PC-9 (cell line): Measurements from ENCODE around the gene RAB19. TPM values are rescaled to one million over a fixed set of nuclear protein-coding genes. Genes with fewer than 3 reads are reported as not detected.

Experiments
- BruUV-seq: library from RNA; stranded (reverse); fragments of 400-500 nt; replicated peaks from 2 replicates; lab custom pipeline; 2021; lab: Mats Ljungman, UMichigan
- CTCF ChIA-PET: fragments of 300-600 bp; sonication (Branson Sonifier 250); formaldehyde crosslinking; loops from one replicate; lab custom pipeline; 2022; ENCODE audit warnings: antibody characterized with exemption; lab: Charles Lee
- POLR2A ChIA-PET: fragments of 300-600 bp; sonication (Branson Sonifier 250); formaldehyde crosslinking; loops from one replicate; lab custom pipeline; 2022; ENCODE audit warnings: antibody characterized with exemption; ENCODE audit not compliant: unreplicated experiment; lab: Charles Lee
- DNase-seq, 2 experiments: peaks; one replicate each; pipeline versions ENCODE4 v3.0.0 to v3.0.0-alpha.2; 2015 to 2022; ENCODE audit warnings: mixed read lengths in 1 of 2
- H2AFZ ChIP-seq: fragments of 200-600 bp; sonication (generic); 2 replicates; pipeline ENCODE4 v1.8.1; 2017; ENCODE audit warnings: antibody characterized with exemption
- H3F3A ChIP-seq: fragments of 200-600 bp; sonication (generic); 2 replicates; pipeline ENCODE4 v1.8.1; 2017; ENCODE audit warnings: antibody characterized with exemption, mild to moderate bottlenecking, low read depth; ENCODE audit not compliant: insufficient read depth
- H3K27ac ChIP-seq: fragments of 200-600 bp; sonication (generic); 2 replicates; pipeline ENCODE4 v1.6.1; 2016; ENCODE audit warnings: mixed run types
- H3K27me3 ChIP-seq: fragments of 200-600 bp; sonication (generic); 2 replicates; pipeline ENCODE4 v1.6.1; 2016; ENCODE audit warnings: low read depth, mixed run types; ENCODE audit not compliant: insufficient read depth
- H3K36me3 ChIP-seq: fragments of 200-600 bp; sonication (generic); 2 replicates; pipeline ENCODE4 v1.6.1; 2016; ENCODE audit warnings: low read depth, mixed run types
- H3K4me1 ChIP-seq: fragments of 200-600 bp; sonication (generic); replicated peaks from 2 replicates; pipeline ENCODE4 v1.6.1; 2016; ENCODE audit warnings: mixed run types; ENCODE audit not compliant: insufficient read depth
- H3K4me2 ChIP-seq: fragments of 200-600 bp; sonication (generic); 2 replicates; pipeline ENCODE4 v1.6.1; 2017; ENCODE audit warnings: mixed run types
- H3K4me3 ChIP-seq: fragments of 200-600 bp; sonication (generic); 2 replicates; pipeline ENCODE4 v1.6.1; 2016; ENCODE audit warnings: mixed run types
- H3K79me2 ChIP-seq: fragments of 200-600 bp; sonication (generic); 2 replicates; pipeline ENCODE4 v1.6.1; 2017; ENCODE audit warnings: low read depth, mixed run types
- H3K9me2 ChIP-seq: fragments of 200-600 bp; sonication (generic); 2 replicates; pipeline ENCODE4 v1.8.1; 2017; ENCODE audit warnings: mild to moderate bottlenecking; ENCODE audit not compliant: insufficient read depth
- H3K9me3 ChIP-seq: fragments of 200-600 bp; sonication (generic); 2 replicates; pipeline ENCODE4 v1.8.1; 2016; ENCODE audit warnings: low read depth; ENCODE audit not compliant: insufficient read depth
- H4K20me1 ChIP-seq: fragments of 200-600 bp; sonication (generic); 2 replicates; pipeline ENCODE4 v1.8.1; 2017; ENCODE audit not compliant: insufficient read depth
- EZH2 ChIP-seq: fragments of 200-600 bp; sonication (generic); IDR thresholded peaks from 2 replicates; pipeline ENCODE4 v1.8.0; 2017; ENCODE audit warnings: antibody characterized with exemption, low read depth
- intact Hi-C: fragments of 100-400 bp; cut with micrococcal nuclease; formaldehyde crosslinking; loops from one replicate; pipeline ENCODE4 v1.10.0; 2022; ENCODE audit not compliant: unreplicated experiment
- total RNA-seq: library from RNA; stranded (reverse); gene quantifications from 2 replicates; pipeline ENCODE4 v1.2.3, GENCODE V29; 2021
- TF ChIP-seq, protein P1 (sequence below): fragments of 200-600 bp; sonication (generic); conservative IDR thresholded peaks from 2 replicates; pipeline ENCODE4 v1.6.1; 2017; ENCODE audit warnings: mixed run types, antibody characterized with exemption, mild to moderate bottlenecking, moderate library complexity

Gene RAB19
- total RNA-seq, 1 experiment from 2014 or later: 9.1 TPM

DNA sequence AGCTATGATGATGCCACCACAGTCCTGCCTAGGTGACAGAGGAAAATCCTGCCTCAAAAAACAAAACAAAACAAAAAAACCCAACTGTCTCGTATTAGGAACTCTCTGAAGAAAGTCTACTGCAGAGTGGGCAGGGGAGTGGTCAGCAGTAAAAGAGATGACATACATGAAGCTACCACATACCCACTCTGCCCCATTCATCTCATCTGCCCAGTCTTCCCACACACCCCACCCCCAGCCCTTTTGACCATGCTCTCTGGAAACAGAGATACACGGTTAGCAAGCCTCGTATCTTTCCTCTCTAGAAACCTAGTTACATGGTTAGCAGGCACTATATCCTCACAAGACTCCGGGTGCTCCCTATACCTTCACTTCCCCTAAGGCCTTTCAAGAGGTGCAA lies 13.8 kb upstream of the RAB19 start:
- no peaks in the 10 kb centered on the region for H3K27me3 ChIP-seq
- no peak overlapping the region for H2AFZ ChIP-seq
- DNase-seq: no peak
- H3K4me2 ChIP-seq: no peak overlapping the region
- H3K27ac ChIP-seq: no peak overlapping the region
- intact Hi-C loops: no loop called here
- no peaks in the 10 kb centered on the region for H3K9me2 ChIP-seq
- no peaks in the 10 kb centered on the region for H3K36me3 ChIP-seq
- 0 out of 2 replicates have a peak, but pooled peaks cover 3% of the 10 kb centered on the region for H3K4me1 ChIP-seq
- CTCF ChIA-PET: interaction anchor here (0.5 to 0.6 kb wide), 2 partner anchors 20 to 1262 kb away, joined by 3 read pairs; no protein-coding TSS in a partner anchor
- H3K4me3 ChIP-seq: no peak overlapping the region
- no TSS peak for BruUV-seq
- POLR2A ChIA-PET: no interaction called here
- peaks cover 47% of the 10 kb centered on the region for H3K79me2 ChIP-seq
- no peak for TF ChIP-seq EZH2
- TF ChIP-seq, protein P1, sequence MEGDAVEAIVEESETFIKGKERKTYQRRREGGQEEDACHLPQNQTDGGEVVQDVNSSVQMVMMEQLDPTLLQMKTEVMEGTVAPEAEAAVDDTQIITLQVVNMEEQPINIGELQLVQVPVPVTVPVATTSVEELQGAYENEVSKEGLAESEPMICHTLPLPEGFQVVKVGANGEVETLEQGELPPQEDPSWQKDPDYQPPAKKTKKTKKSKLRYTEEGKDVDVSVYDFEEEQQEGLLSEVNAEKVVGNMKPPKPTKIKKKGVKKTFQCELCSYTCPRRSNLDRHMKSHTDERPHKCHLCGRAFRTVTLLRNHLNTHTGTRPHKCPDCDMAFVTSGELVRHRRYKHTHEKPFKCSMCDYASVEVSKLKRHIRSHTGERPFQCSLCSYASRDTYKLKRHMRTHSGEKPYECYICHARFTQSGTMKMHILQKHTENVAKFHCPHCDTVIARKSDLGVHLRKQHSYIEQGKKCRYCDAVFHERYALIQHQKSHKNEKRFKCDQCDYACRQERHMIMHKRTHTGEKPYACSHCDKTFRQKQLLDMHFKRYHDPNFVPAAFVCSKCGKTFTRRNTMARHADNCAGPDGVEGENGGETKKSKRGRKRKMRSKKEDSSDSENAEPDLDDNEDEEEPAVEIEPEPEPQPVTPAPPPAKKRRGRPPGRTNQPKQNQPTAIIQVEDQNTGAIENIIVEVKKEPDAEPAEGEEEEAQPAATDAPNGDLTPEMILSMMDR: no peak
- H3K9me3 ChIP-seq: no peaks in the 10 kb centered on the region
- no peaks in the 10 kb centered on the region for H3F3A ChIP-seq
- H4K20me1 ChIP-seq: peaks cover 33% of the 10 kb centered on the region

DNA sequence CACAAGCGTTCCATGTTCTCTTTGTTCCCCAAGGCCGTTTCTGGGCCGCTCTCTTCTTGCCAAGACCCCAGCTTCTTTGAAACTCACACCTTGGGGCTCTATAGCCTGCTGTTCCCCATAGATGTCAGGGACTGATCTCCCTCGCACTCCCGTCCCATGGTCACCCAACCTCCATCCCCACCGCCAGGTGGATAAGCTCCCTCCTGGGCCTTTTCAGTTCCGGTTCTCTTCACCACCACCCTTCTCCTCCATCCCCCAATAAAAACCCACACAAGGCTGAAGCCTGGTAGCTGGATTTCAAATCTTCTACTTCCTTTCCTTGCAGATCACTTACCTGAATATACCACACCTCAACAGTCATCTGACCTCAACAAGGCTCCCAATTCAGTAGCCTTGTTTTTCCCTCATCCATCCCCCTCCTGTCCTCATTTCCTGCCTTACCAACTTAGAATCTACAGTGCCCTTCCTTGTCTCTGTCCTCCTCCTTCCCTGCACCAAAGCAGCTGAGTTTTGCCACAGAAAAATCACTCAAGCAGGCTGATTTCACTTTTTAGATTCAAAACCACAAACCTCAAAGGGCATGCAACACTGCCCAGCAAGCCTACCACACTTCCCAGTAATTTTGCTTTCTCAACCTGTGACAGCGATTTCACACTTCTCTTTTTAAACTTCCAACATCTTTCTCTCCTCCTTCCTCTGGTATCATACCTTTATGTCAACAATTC lies 13.2 kb upstream of the RAB19 start:
- 0 out of 2 replicates have a peak, but pooled peaks cover 3% of the 10 kb centered on the region for H3K4me1 ChIP-seq
- no peak overlapping the region for H3K27ac ChIP-seq
- no peak for TF ChIP-seq EZH2
- TF ChIP-seq, protein P1: no peak
- no peak overlapping the region for H3K4me3 ChIP-seq
- H3K79me2 ChIP-seq: peaks cover 50% of the 10 kb centered on the region
- H3K9me2 ChIP-seq: no peaks in the 10 kb centered on the region
- no peaks in the 10 kb centered on the region for H3K36me3 ChIP-seq
- H3F3A ChIP-seq: 0 out of 2 replicates have a peak, but pooled peaks cover under 1% of the 10 kb centered on the region
- BruUV-seq: no TSS peak
- POLR2A ChIA-PET: no interaction called here
- H3K4me2 ChIP-seq: no peak overlapping the region
- no peak for DNase-seq
- no peak overlapping the region for H2AFZ ChIP-seq
- no peaks in the 10 kb centered on the region for H3K9me3 ChIP-seq
- CTCF ChIA-PET: interaction anchor here (0.5 kb wide), 1 partner anchor 20 kb away, joined by 3 read pairs; no protein-coding TSS in a partner anchor
- intact Hi-C loops: no loop called here
- H3K27me3 ChIP-seq: no peaks in the 10 kb centered on the region
- peaks cover 29% of the 10 kb centered on the region for H4K20me1 ChIP-seq

DNA sequence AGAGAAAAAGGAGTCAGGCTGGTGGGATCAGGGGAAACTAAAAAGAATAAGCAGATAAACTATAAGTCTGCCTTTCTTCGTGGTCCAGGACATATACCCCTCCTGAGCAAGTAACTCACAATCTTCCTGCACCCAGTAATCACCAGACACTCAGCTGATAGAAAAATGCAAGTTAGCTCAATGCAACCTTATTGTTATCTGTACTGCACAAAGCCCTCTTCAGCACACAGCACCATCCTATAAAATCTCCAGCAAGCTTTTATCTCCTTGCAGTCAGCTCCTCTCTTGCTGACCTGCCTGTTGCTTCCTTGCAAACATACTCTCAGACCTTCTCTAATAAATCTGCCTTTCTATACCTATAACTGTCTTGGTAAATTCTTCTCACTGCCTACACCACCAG lies 12.2 kb upstream of the RAB19 start:
- no peak overlapping the region for H3K4me2 ChIP-seq
- ChIA-PET POLR2A (interaction anchor here (0.5 to 0.6 kb wide), 2 partner anchors 40 to 183 kb away, joined by 3 to 5 read pairs; no protein-coding TSS in a partner anchor), CTCF (no interaction called here)
- no peak for DNase-seq
- peaks cover 60% of the 10 kb centered on the region for H3K79me2 ChIP-seq
- peaks cover 36% of the 10 kb centered on the region for H4K20me1 ChIP-seq
- 0 out of 2 replicates have a peak, but pooled peaks cover 7% of the 10 kb centered on the region for H3F3A ChIP-seq
- TF ChIP-seq, protein P1: no peak
- no peak for TF ChIP-seq EZH2
- no peak overlapping the region for H2AFZ ChIP-seq
- no peaks in the 10 kb centered on the region for H3K9me3 ChIP-seq
- no peaks in the 10 kb centered on the region for H3K36me3 ChIP-seq
- H3K27ac ChIP-seq: no peak overlapping the region
- no peaks in the 10 kb centered on the region for H3K27me3 ChIP-seq
- BruUV-seq: no TSS peak
- intact Hi-C loops: no loop called here
- no peak overlapping the region for H3K4me3 ChIP-seq
- no peaks in the 10 kb centered on the region for H3K9me2 ChIP-seq
- H3K4me1 ChIP-seq: peaks cover 12% of the 10 kb centered on the region
